GM12864 (cell line): ENCODE results near the gene KRT40.

Experiments
- DNase-seq: peaks from one replicate; pipeline ENCODE4 v3.0.0-alpha.2; 2011; ENCODE audit warnings: low read depth
- H3K4me3 ChIP-seq: 2 replicates; pipeline ENCODE4 v1.5.1; 2011; ENCODE audit warnings: mild to moderate bottlenecking, low read depth, low read length, control low read depth
- TF ChIP-seq, protein P1 (sequence below): IDR thresholded peaks from 2 replicates; pipeline ENCODE4 v1.5.1; 2011; ENCODE audit warnings: low read depth, mild to moderate bottlenecking, moderate library complexity, low read length, control low read depth, inconsistent platforms; ENCODE audit errors: missing control alignments

Gene KRT40

DNA sequence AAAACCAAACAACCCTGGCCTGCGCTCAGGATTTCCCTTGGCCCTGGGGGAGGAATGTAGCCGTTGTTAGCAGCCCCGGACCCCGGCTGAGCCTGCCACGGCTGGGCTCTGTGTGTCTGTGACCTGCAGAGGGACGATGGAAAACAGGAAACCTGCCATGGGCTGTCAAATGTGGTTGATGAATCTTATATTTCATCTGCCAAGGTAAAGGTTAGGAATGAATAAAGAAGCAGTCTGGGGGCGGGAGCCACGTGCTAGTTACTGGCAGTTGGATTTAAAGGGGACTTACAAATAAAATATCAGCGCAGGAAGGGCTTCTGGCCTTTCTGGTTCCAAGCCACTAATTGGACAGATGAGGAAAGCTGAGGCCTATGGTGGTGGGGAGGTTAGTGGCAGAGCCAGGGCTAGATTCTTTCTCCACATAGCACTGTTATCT, 46.7 kb downstream of the KRT40 start, which contains the start of gene KRT23:
KRT23 (minus strand) TSS at position 263 of the 436 bp plus-strand sequence. CDS start 1,043 bp downstream, outside the sequence.
- no peak for DNase-seq
- TF ChIP-seq, protein P1, sequence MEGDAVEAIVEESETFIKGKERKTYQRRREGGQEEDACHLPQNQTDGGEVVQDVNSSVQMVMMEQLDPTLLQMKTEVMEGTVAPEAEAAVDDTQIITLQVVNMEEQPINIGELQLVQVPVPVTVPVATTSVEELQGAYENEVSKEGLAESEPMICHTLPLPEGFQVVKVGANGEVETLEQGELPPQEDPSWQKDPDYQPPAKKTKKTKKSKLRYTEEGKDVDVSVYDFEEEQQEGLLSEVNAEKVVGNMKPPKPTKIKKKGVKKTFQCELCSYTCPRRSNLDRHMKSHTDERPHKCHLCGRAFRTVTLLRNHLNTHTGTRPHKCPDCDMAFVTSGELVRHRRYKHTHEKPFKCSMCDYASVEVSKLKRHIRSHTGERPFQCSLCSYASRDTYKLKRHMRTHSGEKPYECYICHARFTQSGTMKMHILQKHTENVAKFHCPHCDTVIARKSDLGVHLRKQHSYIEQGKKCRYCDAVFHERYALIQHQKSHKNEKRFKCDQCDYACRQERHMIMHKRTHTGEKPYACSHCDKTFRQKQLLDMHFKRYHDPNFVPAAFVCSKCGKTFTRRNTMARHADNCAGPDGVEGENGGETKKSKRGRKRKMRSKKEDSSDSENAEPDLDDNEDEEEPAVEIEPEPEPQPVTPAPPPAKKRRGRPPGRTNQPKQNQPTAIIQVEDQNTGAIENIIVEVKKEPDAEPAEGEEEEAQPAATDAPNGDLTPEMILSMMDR = no peak
- no peak within 1 kb of the TSS for H3K4me3 ChIP-seq

DNA sequence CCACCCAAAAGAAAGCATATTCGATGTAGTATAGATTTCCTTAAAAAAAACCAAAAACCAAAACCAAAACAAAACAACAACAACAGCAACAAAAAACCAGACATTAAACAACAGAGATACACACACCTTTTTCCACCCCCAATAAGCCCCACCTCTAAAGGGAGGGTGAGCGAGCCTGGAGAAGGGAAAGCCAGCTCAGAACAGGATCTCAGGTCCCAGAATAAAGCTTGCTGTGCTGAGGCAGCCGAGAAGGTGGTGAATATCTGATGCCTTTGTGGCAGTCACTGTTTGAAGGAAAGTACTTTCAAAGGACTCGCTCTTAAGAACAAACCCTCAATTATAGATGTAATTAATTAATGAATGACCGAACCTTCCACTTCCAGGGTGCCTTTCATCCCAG, 47.1 kb downstream of the KRT40 start:
- DNase-seq = no peak
- TF ChIP-seq, protein P1 = no peak
- no peak overlapping the region for H3K4me3 ChIP-seq

DNA sequence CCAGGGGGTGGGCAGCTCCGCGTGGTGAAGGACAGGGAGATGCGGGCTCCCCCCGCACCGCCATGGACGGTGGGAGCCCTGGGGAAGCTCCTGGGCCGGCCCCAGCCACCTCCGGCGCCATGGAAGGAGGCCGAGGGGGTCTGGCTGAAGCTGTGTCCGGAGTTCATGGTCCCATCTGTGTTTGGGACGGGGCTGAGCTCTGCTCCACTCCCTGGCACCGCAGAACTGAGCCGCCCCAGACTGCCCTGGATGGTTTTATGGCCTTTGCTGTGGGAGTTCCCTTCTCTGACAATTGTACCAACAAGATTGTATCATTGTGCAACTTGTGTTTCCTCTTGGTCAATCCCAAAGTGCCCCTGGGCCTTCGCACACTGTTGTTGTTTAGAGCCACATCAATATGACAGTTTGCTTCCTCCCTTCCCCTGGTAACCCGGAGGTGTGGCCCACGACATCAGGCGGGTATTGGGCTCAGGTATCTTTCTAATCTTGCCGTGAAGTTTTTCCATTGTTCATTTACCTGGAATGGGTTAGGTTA, 47.6 kb downstream of the KRT40 start:
- H3K4me3 ChIP-seq = no peak overlapping the region
- DNase-seq = no peak
- TF ChIP-seq, protein P1 = no peak

DNA sequence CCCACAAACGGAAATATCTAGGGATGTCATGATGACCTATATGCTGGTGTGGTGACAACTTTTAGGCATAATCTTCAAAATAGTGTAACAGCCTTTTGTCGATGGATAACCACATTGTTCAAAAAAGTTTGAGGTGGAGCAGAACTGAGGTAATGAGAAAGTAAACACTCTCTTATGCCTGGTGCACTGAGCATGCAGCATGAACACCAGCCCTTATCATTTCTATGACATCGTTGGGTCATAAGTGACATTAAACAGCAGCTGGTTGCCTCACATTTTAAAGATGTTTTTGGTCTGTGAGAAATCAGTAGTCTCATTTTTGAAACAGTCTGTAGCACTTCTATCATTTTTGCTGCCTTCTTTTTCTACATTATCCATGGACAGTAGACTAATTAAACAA, 48.5 kb downstream of the KRT40 start:
- no peak overlapping the region for H3K4me3 ChIP-seq
- DNase-seq = no peak
- TF ChIP-seq, protein P1 = no peak

DNA sequence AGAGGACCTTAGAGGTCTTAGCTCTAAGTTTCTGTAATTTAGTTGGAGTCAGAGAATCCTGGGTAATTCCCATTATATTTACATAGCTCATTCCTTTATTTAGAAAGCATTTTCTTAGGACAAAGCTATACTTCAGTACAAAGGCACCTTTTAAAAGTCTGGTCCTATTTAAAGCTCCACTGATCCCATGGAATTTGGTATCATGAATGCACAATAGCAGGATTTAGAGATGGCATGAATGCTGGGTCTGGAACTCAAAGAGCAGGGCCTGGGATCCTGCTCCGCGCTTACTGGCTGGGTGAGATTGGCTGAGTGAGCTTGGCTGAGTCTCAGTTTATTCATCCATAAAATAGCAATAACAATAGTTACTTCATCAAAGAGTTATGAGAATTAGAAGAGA, 51.5 kb downstream of the KRT40 start:
- TF ChIP-seq, protein P1 = no peak
- H3K4me3 ChIP-seq = no peak overlapping the region
- DNase-seq = no peak

DNA sequence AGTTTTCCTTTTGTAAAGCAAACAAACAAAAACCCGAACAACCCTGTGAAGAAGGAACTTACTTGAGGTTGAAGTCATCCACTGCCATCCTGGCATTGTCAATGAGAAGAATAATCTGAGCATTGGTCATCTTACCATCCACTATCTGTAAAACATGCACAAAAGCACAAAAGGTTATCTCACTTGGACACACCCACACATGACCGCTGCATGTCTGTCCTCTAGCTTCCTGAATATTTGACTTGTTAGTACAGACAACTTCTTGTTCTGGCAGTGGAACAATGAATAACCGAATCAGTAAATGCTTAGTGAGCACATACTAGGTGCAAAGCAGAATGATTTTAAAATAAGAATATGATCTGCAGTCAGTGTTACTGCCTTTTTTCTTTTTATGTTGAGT, 52.8 kb downstream of the KRT40 start:
- H3K4me3 ChIP-seq = no peak overlapping the region
- TF ChIP-seq, protein P1 = no peak
- no peak for DNase-seq
